ENCODE results near the gene VWA1.
A peak's percentile ranks its signal among the peaks of the same experiment; 100 is the strongest.
"Not testable (repeated sequence)": the region's sequence is repeated elsewhere in the genome, so short reads cannot be mapped to it uniquely, and the experiment has no call there.

Gene VWA1

DNA sequence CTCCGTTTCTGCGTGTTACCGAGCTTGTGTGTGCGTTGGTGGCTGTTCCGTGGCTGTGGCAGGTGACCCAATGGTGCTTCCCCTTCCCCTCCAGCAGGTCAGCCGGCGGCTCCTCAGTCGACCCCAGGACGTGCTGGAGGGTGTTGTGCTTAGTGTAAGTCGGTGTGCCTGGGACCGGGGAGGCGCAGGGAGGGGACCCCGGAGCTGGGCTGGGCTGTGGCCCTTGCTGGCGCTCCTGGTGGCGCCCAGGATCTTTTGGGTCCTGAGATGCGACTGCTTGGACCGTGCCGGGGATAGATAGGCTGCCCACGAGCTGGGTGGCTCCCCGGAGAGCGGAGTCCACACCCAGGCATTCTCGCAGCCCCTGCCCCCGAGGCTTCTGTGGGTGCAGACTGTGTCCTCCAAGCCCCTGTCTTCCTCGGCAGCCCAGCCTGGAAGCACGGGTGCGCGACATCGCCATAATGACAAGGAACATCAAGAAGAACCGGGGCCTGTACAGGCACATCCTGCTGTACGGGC, 19.9 kb downstream of the VWA1 start:
- no peak for DNase-seq (ENCODE audit: low read depth in 2 of 3, low spot score in 1 of 3)

DNA sequence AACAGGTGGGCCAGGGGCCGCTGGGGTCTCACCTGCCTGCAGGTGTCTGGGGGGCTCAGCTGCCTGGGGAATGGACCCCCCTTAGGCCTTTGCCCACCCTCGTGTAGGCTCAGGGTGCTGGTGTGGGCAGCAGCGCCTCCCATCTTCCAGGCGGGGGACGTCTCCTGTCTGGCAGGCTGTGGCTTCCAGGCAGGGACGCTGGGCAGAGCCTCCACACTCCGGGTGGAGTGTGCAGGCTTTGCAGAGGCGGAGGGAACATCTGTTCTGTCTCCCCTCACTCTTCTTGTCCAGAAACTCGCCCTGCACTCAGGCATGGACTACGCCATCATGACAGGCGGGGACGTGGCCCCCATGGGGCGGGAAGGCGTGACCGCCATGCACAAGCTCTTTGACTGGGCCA, 20.4 kb downstream of the VWA1 start:
- not testable (repeated sequence) for DNase-seq (ENCODE audit: low read depth in 2 of 3, low spot score in 1 of 3)

DNA sequence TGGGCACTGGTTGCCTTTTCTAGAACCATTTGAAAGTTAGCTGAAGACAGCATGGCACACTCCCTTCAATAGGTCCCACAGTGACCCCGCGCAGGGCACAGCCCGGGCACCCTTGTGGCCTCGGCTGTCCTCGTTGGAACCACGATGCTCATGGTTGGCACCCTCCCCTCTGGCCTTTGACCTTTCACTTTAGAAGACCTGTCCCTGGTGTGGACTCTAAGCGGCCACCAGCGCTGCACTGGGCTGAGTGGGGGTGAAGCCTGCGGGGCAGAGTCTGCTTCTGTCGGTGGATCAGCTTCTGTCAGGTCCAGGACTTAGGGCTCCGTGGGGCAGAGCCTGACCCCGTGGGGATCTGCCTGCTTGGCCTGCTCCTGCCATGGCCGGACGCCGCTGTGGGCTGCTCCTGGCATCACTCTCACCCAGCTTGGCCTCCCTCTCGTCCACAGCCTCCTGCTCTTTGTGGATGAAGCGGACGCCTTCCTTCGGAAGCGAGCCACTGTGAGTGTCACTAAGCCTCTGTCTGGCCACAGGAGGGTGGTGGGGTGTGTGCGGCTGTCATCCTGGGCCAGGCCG, 21.3 kb downstream of the VWA1 start:
- DNase-seq (ENCODE audit: low read depth in 2 of 3, low spot score in 1 of 3): not testable (repeated sequence)

DNA sequence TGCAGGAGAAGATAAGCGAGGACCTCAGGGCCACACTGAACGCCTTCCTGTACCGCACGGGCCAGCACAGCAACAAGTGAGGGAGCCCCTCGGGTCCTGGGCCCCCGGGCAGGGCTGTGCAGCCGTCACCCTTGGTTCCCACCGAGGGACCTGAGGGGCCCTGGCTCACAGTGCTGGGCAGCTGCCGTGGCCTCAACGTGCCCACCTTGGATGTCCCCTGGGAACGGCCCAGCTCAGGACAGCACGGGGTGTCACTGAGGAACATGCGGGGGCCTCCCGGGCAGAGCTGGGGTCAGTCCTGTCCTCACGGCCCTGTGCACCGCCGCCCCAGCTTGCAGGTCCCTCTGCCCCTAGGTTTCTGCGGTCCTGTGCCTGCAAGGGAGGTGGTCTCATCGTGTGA, 23.7 kb downstream of the VWA1 start:
- DNase-seq (ENCODE audit: low read depth in 2 of 3, low spot score in 1 of 3): not testable (repeated sequence)

DNA sequence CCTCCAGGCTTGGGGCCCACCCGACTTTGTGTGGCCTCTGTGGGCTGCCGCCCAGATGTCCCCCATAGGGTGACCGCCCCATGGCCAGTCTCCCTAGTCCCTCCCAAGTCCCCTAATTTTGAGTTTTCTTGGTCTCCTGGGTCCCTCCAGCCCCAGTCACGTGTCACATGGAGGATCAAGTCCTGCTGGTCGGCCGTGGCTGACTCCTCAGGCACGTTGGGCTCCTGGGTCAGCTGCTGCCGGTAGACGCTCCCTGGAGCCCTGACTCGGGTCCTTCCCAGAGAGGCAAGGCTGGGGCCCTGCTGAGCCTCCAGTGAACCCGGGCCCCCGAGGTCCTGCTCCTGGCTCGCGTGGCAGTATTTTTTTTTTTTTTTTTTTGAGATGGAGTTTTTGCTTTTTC, 24.2 kb downstream of the VWA1 start:
- DNase-seq (ENCODE audit: low read depth in 2 of 3, low spot score in 1 of 3): not testable (repeated sequence)

DNA sequence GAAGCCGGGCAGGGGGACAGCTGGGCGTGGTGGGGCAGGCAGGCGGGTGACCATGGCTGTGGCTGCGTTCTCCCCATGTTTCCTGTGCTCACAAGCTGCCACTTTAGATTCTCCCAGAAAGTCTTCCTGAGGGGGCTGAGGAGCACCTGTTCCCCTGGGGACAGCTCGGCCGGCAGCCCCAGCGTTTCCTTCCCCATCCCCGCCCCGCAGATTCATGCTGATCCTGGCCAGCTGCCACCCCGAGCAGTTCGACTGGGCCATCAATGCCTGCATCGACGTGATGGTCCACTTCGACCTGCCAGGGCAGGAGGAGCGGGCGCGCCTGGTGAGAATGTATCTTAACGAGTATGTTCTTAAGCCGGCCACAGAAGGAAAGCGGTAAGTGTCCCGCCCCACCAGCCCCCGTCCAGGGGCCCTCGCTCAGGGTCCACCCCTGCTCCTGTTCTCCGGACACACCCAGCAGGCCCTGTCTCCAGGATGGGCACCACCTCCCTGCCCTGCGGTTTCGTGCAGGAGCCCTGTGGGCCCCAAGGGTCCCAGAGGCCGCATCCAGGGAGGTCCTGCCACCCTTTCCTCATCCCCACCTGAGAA, 25.1 kb downstream of the VWA1 start:
- no peak for DNase-seq (ENCODE audit: low read depth in 2 of 3, low spot score in 1 of 3)

DNA sequence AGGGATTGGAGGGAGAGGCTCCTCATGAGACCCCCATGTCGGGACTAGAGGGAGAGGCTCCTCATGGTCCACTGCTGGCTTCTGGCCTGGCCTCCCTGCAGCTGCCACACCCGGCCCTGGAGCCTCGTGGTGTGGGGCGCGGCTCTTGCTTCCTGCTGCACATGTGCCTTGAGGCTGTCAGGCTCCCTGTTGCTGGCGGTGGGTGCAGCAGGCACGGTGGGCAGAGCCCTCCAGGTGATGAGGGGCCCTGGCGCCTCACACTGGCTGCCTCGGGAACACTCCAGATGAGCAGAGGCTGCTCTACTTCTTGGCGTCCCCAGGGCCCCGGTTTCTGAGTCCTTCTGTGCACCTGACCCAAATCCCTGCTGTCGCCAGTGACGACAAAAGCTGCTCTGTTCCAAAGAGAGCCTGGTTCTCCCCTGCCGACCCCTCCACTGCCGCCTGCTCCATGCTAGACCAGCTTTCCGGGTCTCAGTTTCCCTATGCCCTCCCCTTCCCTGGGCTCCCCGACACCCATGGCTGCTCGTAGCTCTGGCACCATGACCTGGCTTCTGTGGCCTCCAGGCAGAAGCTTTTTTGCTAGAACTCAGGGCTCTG, 26.3 kb downstream of the VWA1 start:
- no peak for DNase-seq (ENCODE audit: low read depth in 2 of 3, low spot score in 1 of 3)

DNA sequence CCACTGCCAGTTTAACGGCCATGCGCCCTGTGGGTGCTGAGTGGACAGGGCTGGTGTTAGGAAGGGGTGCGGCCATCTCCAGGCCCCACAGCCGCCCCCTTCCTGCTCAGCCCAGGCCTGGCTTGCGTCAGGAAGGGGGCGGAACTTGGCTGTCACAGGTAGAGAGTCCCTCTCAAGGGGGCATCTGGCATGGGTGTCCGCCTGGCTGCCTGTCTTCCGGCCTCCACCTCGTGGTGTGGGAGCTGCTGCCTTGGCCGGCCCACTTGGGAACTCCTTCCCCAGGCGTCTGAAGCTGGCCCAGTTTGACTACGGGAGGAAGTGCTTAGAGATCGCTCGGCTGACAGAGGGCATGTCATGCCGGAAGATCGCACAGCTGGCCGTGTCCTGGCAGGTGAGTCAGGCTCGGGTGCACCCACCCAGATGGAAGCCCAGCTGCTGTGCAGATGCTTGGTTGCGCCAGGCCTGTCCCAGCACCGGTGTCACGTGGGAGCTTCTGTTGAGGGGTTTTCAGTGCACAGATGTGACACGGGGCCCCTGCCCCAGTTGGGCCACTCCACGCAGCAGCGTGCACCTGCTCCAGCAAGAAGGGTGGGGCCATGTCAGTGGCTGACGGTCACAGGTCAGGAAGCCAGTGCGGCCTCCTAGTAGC, 27.0 kb downstream of the VWA1 start:
- no peak for DNase-seq (ENCODE audit: low read depth in 2 of 3, low spot score in 1 of 3)

DNA sequence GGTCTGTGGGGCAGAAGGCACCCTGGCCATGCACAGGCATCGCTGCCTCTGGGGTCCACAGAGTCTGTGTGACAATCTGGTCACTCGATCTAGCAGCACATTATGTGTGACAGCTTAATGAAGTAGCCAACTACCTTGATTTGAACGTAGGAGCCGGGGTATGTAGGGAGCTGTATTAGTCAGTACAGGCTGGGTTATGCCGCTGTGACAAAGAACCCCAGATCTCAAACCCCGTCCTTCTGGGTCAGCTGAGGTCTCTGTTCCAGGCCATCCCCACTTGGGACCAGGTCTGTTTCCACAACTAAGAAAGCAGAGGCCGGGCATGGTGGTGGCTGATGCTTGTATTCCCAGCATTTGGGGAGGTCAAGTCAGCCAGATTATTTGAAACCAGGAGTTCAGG, 27.8 kb downstream of the VWA1 start:
- DNase-seq (ENCODE audit: low read depth in 2 of 3, low spot score in 1 of 3): no peak

DNA sequence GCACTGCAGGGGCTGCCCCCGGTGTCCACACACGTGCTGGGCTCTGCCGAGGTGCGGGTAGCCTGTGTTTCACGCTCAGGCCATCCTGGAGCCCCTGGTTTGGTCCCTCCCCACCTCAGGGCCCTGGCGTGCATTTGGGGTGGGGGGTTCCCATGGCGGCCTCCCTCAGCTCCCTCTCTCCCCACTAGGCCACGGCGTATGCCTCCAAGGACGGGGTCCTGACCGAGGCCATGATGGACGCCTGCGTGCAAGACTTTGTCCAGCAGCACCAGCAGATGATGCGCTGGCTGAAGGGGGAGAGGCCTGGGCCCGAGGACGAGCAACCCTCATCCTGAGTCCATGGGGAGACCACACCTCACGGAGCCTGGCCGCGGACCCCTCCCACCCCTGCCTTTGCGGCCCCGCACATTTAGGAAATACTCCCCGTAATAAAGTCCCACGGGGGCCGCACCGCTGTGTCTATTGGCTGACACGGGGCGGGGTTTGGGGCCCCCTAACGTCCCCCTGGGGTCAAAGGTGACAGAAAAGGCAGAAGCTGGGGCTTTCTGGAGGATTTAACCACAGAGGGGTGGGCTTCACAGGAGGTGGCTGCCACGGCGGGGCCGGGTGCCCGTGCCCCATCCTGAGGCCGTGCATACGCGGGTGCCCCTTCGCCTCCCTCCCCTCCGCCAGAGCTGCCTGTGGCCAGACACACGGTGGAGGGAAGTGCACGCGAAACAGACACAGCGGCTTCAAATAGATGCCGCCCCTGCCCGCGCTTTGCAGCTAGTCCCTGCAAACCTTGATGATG, 32.9 kb downstream of the VWA1 start:
- not testable (repeated sequence) for DNase-seq (ENCODE audit: low read depth in 2 of 3, low spot score in 1 of 3)

DNA sequence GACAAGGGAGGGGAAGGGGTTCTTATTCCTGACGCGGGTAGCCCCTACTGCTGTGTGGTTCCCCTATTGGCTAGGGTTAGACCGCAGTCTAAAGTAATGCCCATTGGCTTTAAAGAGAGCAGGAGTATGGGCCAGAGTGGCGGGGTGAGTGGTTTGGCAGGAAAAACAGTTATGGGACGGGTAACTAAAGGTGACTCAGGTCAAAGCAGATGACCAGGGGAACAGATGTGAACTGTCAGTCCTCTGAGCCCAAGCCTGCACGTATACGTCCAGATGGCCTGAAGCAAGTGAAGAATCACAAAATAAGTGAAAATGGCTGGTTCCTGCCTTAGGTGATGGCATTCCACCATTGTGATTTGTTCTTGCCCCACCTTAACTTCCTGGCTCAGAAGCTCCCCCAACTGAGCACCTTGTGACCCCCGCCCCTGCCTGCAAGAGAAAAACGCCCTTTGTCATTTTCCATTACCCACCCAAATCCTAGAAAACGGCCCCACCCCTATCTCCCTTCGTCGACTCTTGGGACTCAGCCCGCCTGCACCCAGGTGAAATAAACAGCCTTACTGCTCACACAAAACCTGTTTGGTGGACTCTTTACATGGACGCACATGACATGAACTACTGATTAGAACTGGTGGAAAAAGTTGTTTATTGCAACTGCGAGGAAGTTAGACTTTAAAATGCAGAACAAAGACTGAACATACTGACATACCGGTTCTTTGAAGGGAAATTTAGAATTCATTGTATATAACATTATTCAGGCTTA, 35.3 kb downstream of the VWA1 start:
- DNase-seq (ENCODE audit: low read depth in 2 of 3, low spot score in 1 of 3): no peak

DNA sequence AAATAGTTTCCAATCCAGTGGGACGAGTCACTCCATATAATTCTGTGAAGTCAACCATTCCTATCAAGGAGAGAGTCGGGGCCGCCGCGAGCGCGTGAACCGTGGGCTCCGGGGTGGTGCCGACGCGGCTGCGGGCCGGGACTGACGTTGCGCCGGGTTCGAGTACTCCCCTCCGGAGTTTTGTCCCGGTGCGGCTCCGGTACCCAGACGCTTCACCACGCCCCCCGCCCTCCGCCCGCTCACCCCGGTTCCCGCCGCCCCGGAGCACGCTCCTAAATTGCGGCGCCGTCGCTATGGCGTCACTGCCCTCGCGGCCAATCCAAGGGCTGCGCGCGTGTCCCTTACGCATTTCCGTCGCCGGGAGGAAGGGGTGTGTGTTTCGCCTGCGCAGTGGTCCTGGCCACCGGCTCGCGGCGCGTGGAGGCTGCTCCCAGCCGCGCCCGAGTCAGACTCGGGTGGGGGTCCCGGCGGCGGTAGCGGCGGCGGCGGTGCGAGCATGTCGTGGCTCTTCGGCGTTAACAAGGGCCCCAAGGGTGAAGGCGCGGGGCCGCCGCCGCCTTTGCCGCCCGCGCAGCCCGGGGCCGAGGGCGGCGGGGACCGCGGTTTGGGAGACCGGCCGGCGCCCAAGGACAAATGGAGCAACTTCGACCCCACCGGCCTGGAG, 36.0 kb downstream of the VWA1 start, which contains the start of gene ATAD3B:
ATAD3B (plus strand) TSS at position 377 of the 664 bp plus-strand sequence; CDS start at position 497, 120 bp downstream.
- peak; percentile 91 to 96 (median 91) for DNase-seq (ENCODE audit: low read depth in 2 of 3, low spot score in 1 of 3)

DNA sequence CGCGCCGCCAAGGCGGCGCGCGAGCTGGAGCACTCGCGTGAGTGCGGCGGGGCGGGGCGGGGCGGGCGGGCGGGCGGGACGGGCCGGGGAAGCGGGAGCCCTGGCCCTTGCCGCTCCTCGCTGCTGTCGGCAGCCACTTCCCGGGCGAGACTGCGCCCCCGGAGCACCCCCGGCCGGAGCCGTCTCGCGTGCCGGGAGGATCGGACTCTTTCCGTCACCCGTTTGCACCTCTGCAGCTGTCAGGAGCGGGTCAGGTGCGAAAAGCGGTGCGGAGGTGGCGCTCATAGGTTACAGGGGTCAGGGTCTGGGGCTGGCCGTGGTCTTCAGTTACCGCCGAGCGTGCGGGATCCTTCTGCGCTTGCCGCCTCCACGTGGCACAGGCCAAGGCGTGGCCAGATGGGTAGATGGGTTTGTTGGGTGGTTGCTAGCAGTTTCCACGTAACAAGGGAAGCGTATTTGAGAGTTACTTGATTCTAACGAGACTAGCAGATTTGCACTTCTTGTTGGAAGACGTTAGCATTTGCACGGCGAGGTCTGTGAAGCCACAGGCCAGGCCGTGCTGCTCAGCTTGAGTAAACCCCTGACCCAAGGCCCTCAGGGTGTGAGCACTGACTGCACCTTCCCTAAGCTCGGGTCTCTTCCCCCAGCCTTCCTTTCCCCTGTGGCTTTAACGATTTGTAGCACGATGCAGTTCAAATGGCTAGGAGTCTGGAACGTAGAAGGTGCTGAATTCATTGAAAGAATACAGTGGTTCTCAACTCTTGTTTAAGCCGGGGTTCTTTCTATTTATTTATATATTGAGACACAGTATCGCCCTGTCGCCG, 36.8 kb downstream of the VWA1 start:
- not testable (repeated sequence) for DNase-seq (ENCODE audit: low read depth in 2 of 3, low spot score in 1 of 3)

DNA sequence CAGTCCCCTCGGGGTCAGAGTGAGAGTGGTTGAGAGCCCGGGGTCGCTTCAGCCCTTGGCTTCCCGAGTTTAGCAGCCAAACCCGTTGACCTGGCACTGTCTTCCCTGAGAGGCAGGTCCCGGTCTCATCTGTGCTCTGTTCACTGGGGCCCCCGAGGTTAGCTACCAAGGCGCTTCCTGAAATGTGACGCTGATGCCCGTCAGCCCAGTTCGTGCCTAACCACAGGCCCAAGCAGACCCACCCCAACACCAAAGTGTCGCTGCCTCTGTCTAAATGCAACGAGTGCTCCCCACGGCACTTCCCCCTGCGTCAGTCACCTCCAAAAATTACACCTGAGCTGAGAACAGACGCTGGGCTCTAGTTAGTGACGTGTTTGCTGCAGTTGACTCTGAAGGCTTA, 40.5 kb downstream of the VWA1 start:
- DNase-seq (ENCODE audit: low read depth in 2 of 3, low spot score in 1 of 3): not testable (repeated sequence)

DNA sequence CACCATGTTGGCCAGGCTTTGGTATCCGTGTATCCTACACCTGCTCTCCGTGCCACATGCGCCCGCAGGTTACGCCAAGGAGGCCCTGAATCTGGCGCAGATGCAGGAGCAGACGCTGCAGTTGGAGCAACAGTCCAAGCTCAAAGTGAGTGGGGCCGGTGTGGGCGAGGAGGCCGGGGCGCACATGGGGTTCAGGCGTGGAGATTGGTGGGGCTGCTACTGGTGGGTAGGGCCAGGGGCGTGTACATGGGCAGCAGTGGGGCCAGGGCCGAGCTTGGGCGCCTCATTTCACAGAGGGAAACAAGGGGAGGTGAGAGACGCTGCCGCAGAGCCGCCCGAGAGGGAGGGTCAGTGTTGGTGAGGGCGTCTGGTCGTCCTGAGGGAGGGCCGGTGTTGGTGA, 41.7 kb downstream of the VWA1 start:
- no peak for DNase-seq (ENCODE audit: low read depth in 2 of 3, low spot score in 1 of 3)

DNA sequence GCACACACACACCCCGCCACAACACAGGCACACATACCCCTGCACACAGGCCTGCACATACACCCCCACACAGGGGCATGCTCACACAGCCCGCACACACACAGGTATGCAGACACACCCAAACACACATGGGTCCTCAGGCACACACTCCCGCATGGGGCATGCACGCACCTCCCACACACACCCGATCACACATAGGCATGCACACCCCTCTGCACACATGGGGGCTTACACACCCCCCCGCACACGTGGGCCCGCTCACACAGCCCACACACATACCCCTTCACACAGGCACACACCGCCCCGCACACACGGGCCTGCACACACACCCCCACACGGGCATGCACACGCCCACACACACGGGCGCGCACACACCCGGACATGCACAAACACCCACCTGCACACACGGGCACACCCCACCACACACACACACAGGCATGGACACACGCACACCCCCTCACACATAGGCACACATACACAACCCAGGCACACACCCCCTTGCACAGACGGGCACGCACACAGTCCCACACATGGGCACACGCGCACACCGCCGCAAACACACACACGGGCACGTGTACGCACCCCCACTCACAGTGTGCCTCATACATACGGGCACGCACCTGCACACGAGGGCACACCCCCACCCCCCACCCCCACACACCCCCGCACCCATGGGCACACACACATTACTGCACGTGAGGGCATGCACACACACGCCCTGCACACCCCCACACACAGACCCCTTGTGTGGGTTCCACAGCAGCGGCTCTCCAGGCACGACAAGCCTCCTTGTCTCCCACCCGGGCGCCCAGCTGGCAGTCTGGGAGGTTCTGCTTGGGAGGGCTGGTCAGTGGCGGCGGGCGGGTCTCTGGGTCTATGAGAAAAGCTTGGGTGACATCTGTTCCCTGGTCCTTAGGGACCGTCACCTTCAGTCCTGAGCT, 44.3 kb downstream of the VWA1 start:
- DNase-seq (ENCODE audit: low read depth in 2 of 3, low spot score in 1 of 3): no peak

DNA sequence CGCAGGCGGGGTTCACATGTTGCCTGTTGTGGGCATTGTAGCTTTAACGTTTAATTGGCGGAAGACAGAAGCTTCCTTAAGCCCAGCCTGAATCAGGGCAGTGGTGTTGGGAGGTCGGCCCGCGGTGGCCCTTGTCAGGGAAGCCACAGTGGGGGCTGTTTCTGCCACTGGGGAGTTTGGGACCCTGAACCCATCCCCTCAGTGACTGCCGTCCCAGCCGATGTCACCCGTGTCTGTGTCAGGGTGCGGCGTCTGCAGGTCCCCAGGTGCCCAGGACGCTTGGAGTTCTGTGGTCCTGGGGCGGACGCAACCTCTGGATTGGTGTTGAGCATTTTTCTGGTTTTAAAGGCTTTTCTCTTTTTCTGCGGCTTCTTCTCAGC, 45.0 kb downstream of the VWA1 start:
- not testable (repeated sequence) for DNase-seq (ENCODE audit: low read depth in 2 of 3, low spot score in 1 of 3)

DNA sequence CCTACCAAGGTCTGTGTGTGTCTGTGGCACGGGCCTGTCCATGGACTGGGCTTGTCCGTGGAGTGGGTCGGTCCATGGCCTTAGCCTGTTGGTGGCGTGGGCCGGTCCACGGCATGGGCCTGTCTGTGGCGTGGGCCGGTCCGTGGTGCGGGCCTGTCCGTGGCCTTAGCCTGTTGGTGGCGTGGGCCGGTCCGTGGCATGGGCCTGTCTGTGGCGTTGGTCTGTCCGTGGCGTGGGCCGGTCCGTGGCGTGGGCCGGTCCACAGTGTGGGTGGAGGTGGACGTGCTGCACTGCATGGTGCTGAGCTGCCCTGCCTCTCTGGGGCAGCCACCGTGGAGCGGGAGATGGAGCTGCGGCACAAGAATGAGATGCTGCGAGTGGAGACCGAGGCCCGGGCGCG, 46.3 kb downstream of the VWA1 start:
- not testable (repeated sequence) for DNase-seq (ENCODE audit: low read depth in 2 of 3, low spot score in 1 of 3)
